SK-N-SH (cell line): ENCODE results near the gene KISS1R.

Source experiments
- EP300 ChIP-seq, 2 experiments: IDR thresholded peaks; 2 replicates each; pipeline versions ENCODE4 v1.4.0 to v1.6.1; 2012; ENCODE audit warnings: borderline replicate concordance in 1 of 2, low read depth in 1 of 2, low read length in 1 of 2
- POLR2AphosphoS5 ChIP-seq: IDR thresholded peaks from 2 replicates; pipeline ENCODE4 v1.6.1; 2012; ENCODE audit warnings: low read depth, low read length
- TAF1 ChIP-seq: IDR thresholded peaks from 2 replicates; pipeline ENCODE4 v1.6.1; 2012; ENCODE audit warnings: low read depth, mild to moderate bottlenecking, low read length, moderate library complexity, borderline replicate concordance
- TEAD4 ChIP-seq: IDR thresholded peaks from 2 replicates; pipeline ENCODE4 v1.4.0; 2012; ENCODE audit warnings: mild to moderate bottlenecking, borderline replicate concordance; ENCODE audit not compliant: insufficient read depth
- ZBTB33 ChIP-seq: IDR thresholded peaks from 2 replicates; pipeline ENCODE4 v1.4.0; 2012; ENCODE audit warnings: low read depth, borderline replicate concordance
- TF ChIP-seq, protein P1 (sequence below): fragments of 200-600 bp; sonication (generic); IDR thresholded peaks from 2 replicates; pipeline ENCODE4 v1.6.1; 2017; ENCODE audit warnings: antibody characterized with exemption, mild to moderate bottlenecking, moderate library complexity
- TF ChIP-seq, protein P2 (sequence below): IDR thresholded peaks from 2 replicates; pipeline ENCODE4 v1.6.1; 2012; ENCODE audit warnings: mild to moderate bottlenecking, low read depth, low read length, moderate library complexity

- TF ChIP-seq, protein P1, sequence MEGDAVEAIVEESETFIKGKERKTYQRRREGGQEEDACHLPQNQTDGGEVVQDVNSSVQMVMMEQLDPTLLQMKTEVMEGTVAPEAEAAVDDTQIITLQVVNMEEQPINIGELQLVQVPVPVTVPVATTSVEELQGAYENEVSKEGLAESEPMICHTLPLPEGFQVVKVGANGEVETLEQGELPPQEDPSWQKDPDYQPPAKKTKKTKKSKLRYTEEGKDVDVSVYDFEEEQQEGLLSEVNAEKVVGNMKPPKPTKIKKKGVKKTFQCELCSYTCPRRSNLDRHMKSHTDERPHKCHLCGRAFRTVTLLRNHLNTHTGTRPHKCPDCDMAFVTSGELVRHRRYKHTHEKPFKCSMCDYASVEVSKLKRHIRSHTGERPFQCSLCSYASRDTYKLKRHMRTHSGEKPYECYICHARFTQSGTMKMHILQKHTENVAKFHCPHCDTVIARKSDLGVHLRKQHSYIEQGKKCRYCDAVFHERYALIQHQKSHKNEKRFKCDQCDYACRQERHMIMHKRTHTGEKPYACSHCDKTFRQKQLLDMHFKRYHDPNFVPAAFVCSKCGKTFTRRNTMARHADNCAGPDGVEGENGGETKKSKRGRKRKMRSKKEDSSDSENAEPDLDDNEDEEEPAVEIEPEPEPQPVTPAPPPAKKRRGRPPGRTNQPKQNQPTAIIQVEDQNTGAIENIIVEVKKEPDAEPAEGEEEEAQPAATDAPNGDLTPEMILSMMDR, result no peak
- TF ChIP-seq EP300 (IDR thresholded peaks at IDR 0.05; ENCODE audit: borderline replicate concordance in 1 of 2, low read depth in 1 of 2, low read length in 1 of 2), result no peak
- TF ChIP-seq TEAD4, result peak; percentile 92
- TF ChIP-seq TAF1, result peak; percentile 74
- no peak for TF ChIP-seq ZBTB33
- TF ChIP-seq POLR2AphosphoS5, result peak; percentile 67
- TF ChIP-seq, protein P2, sequence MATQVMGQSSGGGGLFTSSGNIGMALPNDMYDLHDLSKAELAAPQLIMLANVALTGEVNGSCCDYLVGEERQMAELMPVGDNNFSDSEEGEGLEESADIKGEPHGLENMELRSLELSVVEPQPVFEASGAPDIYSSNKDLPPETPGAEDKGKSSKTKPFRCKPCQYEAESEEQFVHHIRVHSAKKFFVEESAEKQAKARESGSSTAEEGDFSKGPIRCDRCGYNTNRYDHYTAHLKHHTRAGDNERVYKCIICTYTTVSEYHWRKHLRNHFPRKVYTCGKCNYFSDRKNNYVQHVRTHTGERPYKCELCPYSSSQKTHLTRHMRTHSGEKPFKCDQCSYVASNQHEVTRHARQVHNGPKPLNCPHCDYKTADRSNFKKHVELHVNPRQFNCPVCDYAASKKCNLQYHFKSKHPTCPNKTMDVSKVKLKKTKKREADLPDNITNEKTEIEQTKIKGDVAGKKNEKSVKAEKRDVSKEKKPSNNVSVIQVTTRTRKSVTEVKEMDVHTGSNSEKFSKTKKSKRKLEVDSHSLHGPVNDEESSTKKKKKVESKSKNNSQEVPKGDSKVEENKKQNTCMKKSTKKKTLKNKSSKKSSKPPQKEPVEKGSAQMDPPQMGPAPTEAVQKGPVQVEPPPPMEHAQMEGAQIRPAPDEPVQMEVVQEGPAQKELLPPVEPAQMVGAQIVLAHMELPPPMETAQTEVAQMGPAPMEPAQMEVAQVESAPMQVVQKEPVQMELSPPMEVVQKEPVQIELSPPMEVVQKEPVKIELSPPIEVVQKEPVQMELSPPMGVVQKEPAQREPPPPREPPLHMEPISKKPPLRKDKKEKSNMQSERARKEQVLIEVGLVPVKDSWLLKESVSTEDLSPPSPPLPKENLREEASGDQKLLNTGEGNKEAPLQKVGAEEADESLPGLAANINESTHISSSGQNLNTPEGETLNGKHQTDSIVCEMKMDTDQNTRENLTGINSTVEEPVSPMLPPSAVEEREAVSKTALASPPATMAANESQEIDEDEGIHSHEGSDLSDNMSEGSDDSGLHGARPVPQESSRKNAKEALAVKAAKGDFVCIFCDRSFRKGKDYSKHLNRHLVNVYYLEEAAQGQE, result no peak
These were observed 24.0 kb upstream of the KISS1R start, which contains the start of the genes MED16 and RNU6-9 for GRCh38 chr19:892894-893689.
